ENCODE data around the gene SAMD1. TPM values are rescaled to one million over a fixed set of nuclear protein-coding genes. Genes with fewer than 3 reads are reported as not detected.

The SAMD1 gene
- total RNA-seq, 2 donors from 2014 or later, result 94.2 to 126 TPM

DNA sequence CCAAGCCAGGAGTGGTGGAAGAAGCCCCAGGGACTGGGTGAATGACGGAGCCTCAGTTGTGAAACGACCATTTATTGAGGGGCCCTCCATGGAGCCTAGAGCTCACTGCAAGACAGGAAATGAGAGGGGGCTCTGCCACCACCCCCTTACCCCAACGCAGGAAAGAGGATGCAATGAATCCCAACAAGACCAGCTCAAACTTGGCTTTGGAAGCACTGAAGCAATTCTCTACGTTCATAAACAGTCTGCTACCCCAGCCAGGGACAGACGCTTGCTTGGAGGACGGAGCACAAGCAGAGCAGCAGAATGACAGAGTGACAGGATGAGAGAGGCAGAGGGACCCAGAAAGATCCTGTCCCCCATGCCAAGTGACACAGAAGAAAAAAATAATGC, 26.0 kb upstream of the SAMD1 start:
- no peak overlapping the region for H3K27ac ChIP-seq (ENCODE audit: low read depth, low read length)
- WGBS, 2 experiments (ENCODE audit: insufficient coverage in 1 of 2, insufficient read length in 1 of 2), result 53 to 60% methylated on average over 2 to 6 of the region's 6 CpGs
- Mint-ChIP-seq H3K27me3 (ENCODE audit: insufficient read depth) (no peaks in the 10 kb centered on the region), H3K27ac (peak overlapping the region; percentile 49), H3K9me3 (no peaks in the 10 kb centered on the region), H3K36me3 (ENCODE audit: low read depth) (peaks cover 4% of the 10 kb centered on the region), H3K4me1 (peaks cover 23% of the 10 kb centered on the region), H3K4me3 (peak overlapping the region; percentile 72)
- no peaks in the 10 kb centered on the region for H3K9me3 ChIP-seq (ENCODE audit: control insufficient read depth, low read length)
- H3K36me3 ChIP-seq (ENCODE audit: control insufficient read depth, insufficient read depth, low read length), result peaks cover 4% of the 10 kb centered on the region
- TF ChIP-seq, protein P1, sequence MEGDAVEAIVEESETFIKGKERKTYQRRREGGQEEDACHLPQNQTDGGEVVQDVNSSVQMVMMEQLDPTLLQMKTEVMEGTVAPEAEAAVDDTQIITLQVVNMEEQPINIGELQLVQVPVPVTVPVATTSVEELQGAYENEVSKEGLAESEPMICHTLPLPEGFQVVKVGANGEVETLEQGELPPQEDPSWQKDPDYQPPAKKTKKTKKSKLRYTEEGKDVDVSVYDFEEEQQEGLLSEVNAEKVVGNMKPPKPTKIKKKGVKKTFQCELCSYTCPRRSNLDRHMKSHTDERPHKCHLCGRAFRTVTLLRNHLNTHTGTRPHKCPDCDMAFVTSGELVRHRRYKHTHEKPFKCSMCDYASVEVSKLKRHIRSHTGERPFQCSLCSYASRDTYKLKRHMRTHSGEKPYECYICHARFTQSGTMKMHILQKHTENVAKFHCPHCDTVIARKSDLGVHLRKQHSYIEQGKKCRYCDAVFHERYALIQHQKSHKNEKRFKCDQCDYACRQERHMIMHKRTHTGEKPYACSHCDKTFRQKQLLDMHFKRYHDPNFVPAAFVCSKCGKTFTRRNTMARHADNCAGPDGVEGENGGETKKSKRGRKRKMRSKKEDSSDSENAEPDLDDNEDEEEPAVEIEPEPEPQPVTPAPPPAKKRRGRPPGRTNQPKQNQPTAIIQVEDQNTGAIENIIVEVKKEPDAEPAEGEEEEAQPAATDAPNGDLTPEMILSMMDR (conservative IDR thresholded peaks at IDR 0.05), result no peak
- H3K27me3 ChIP-seq (ENCODE audit: control insufficient read depth, insufficient read depth, low read length, poor library complexity, severe bottlenecking), result no peaks in the 10 kb centered on the region
- no peak for DNase-seq
- peak overlapping the region; percentile 85 for H3K4me3 ChIP-seq (ENCODE audit: low read length)
- peak overlapping the region; percentile 30 for H3K9ac ChIP-seq (ENCODE audit: extremely low read depth, low read length, poor library complexity, severe bottlenecking)
- H3K4me1 ChIP-seq (ENCODE audit: control insufficient read depth, insufficient read depth, low read length), result peaks cover 12% of the 10 kb centered on the region

DNA sequence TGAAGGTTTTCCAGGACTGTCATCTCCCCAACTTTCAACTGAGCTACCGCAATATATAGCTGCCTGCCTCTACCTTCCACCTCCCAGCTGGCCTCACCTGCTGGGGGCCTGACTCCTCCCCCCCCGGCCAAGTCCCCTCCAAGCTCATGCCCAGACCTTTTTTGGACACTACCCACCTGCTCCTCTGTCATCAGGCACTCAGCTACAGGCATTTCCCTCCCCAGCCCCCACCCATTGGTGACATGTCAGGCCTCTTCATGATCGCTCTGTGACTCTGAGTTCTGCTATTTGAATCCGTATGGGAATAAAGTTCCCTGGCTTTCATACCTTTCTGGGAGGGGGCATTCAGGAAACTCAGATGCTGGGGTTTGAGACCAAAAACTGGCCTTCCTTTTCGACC, 25.2 kb upstream of the SAMD1 start:
- H3K4me3 ChIP-seq (ENCODE audit: low read length), result no peak overlapping the region

DNA sequence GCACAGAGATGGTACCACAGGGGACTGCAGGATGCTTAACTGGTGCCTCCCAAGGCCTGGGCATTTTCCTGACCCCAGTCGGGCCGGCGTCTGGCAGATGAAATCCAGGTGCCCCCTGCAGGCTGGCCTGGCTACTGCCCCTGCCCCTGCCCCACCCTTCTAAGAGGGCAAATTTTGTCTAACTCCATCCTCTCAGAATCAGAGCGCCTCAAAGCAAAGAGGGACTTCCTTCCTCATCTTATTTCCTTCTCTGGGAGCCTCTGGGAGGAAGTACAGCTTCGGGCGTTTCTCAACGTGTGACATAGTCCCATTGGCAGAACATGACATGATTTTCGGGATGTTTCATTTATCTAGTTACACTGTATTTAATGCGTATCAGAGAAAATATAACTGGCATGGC, 24.3 kb upstream of the SAMD1 start:
- no peaks in the 10 kb centered on the region for H3K36me3 Mint-ChIP-seq (ENCODE audit: low read depth)
- Histone ChIP-seq H3K27ac (ENCODE audit: low read depth, low read length) (no peak overlapping the region), H3K36me3 (ENCODE audit: control insufficient read depth, insufficient read depth, low read length) (no peaks in the 10 kb centered on the region), H3K4me3 (ENCODE audit: low read length) (no peak overlapping the region), H3K27me3 (ENCODE audit: control insufficient read depth, insufficient read depth, low read length, poor library complexity, severe bottlenecking) (no peaks in the 10 kb centered on the region), H3K9ac (ENCODE audit: extremely low read depth, low read length, poor library complexity, severe bottlenecking) (no peak overlapping the region), H3K4me1 (ENCODE audit: control insufficient read depth, insufficient read depth, low read length) (peaks cover 12% of the 10 kb centered on the region), H3K9me3 (ENCODE audit: control insufficient read depth, low read length) (no peaks in the 10 kb centered on the region)
- peak; percentile 83 for DNase-seq
- no peaks in the 10 kb centered on the region for H3K27me3 Mint-ChIP-seq (ENCODE audit: insufficient read depth)
- no peaks in the 10 kb centered on the region for H3K9me3 Mint-ChIP-seq
- TF ChIP-seq, protein P1 (conservative IDR thresholded peaks at IDR 0.05), result peak; percentile 81
- H3K4me3 Mint-ChIP-seq, result no peak overlapping the region
- 71 to 80% methylated on average over 8 to 9 of the region's 9 CpGs for WGBS, 2 experiments (ENCODE audit: insufficient coverage in 1 of 2, insufficient read length in 1 of 2)
- H3K4me1 Mint-ChIP-seq, result peaks cover 23% of the 10 kb centered on the region
- no peak overlapping the region for H3K27ac Mint-ChIP-seq

More for the DNA sequence above, 25.2 kb upstream of the SAMD1 start:
- Histone ChIP-seq H3K27me3 (ENCODE audit: control insufficient read depth, insufficient read depth, low read length, poor library complexity, severe bottlenecking) (no peaks in the 10 kb centered on the region), H3K9ac (ENCODE audit: extremely low read depth, low read length, poor library complexity, severe bottlenecking) (no peak overlapping the region), H3K9me3 (ENCODE audit: control insufficient read depth, low read length) (no peaks in the 10 kb centered on the region), H3K36me3 (ENCODE audit: control insufficient read depth, insufficient read depth, low read length) (no peaks in the 10 kb centered on the region), H3K27ac (ENCODE audit: low read depth, low read length) (no peak overlapping the region), H3K4me1 (ENCODE audit: control insufficient read depth, insufficient read depth, low read length) (peaks cover 12% of the 10 kb centered on the region)
- Mint-ChIP-seq H3K4me3 (peak overlapping the region; percentile 72), H3K27ac (no peak overlapping the region), H3K9me3 (no peaks in the 10 kb centered on the region), H3K27me3 (ENCODE audit: insufficient read depth) (no peaks in the 10 kb centered on the region), H3K36me3 (ENCODE audit: low read depth) (no peaks in the 10 kb centered on the region), H3K4me1 (peaks cover 23% of the 10 kb centered on the region)
- TF ChIP-seq, protein P1 (conservative IDR thresholded peaks at IDR 0.05), result no peak
- 91 to 100% methylated on average over 3 to 5 of the region's 5 CpGs for WGBS, 2 experiments (ENCODE audit: insufficient coverage in 1 of 2, insufficient read length in 1 of 2)
- no peak for DNase-seq
